DOHH2 (cell line): ENCODE results near the gene B4GALNT1.

ENCODE experiments used
- EZH2phosphoT487 ChIP-seq: fragments of 200-600 bp; sonication (generic); IDR thresholded peaks from 2 replicates; pipeline ENCODE4 v1.6.1; 2017; ENCODE audit warnings: borderline replicate concordance, mild to moderate bottlenecking, antibody characterized with exemption, low read length, moderate library complexity, mixed read lengths
- TF ChIP-seq, protein P1 (sequence below): fragments of 200-600 bp; sonication (generic); IDR thresholded peaks from one replicate; pipeline ENCODE4 v1.5.1; 2014; ENCODE audit warnings: antibody characterized with exemption, mild to moderate bottlenecking, low read depth, low read length; ENCODE audit not compliant: poor library complexity, severe bottlenecking

- TF ChIP-seq, protein P1, sequence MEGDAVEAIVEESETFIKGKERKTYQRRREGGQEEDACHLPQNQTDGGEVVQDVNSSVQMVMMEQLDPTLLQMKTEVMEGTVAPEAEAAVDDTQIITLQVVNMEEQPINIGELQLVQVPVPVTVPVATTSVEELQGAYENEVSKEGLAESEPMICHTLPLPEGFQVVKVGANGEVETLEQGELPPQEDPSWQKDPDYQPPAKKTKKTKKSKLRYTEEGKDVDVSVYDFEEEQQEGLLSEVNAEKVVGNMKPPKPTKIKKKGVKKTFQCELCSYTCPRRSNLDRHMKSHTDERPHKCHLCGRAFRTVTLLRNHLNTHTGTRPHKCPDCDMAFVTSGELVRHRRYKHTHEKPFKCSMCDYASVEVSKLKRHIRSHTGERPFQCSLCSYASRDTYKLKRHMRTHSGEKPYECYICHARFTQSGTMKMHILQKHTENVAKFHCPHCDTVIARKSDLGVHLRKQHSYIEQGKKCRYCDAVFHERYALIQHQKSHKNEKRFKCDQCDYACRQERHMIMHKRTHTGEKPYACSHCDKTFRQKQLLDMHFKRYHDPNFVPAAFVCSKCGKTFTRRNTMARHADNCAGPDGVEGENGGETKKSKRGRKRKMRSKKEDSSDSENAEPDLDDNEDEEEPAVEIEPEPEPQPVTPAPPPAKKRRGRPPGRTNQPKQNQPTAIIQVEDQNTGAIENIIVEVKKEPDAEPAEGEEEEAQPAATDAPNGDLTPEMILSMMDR: no peak
- no peak for TF ChIP-seq EZH2phosphoT487
Observed at GRCh38 chr12:57585156-57585555, 47.8 kb downstream of the B4GALNT1 start.
